Activated gamma-delta T cell (primary cell): Measurements from ENCODE around the gene PIK3AP1.
A peak's percentile ranks its signal among the peaks of the same experiment; 100 is the strongest.
"Not testable (repeated sequence)": the region's sequence is repeated elsewhere in the genome, so short reads cannot be mapped to it uniquely, and the experiment has no call there.

ENCODE experiments used
- DNase-seq: peaks from one replicate; lab custom pipeline; 2025; lab: John Stamatoyannopoulos, UW
- total RNA-seq, 2 donors: gene quantifications; one replicate each; lab custom pipeline; 2026; lab: John Stamatoyannopoulos, UW

The PIK3AP1 gene, protein sequence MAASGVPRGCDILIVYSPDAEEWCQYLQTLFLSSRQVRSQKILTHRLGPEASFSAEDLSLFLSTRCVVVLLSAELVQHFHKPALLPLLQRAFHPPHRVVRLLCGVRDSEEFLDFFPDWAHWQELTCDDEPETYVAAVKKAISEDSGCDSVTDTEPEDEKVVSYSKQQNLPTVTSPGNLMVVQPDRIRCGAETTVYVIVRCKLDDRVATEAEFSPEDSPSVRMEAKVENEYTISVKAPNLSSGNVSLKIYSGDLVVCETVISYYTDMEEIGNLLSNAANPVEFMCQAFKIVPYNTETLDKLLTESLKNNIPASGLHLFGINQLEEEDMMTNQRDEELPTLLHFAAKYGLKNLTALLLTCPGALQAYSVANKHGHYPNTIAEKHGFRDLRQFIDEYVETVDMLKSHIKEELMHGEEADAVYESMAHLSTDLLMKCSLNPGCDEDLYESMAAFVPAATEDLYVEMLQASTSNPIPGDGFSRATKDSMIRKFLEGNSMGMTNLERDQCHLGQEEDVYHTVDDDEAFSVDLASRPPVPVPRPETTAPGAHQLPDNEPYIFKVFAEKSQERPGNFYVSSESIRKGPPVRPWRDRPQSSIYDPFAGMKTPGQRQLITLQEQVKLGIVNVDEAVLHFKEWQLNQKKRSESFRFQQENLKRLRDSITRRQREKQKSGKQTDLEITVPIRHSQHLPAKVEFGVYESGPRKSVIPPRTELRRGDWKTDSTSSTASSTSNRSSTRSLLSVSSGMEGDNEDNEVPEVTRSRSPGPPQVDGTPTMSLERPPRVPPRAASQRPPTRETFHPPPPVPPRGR
- total RNA-seq: 61.7 to 165 reads per million in 2 donors

DNA sequence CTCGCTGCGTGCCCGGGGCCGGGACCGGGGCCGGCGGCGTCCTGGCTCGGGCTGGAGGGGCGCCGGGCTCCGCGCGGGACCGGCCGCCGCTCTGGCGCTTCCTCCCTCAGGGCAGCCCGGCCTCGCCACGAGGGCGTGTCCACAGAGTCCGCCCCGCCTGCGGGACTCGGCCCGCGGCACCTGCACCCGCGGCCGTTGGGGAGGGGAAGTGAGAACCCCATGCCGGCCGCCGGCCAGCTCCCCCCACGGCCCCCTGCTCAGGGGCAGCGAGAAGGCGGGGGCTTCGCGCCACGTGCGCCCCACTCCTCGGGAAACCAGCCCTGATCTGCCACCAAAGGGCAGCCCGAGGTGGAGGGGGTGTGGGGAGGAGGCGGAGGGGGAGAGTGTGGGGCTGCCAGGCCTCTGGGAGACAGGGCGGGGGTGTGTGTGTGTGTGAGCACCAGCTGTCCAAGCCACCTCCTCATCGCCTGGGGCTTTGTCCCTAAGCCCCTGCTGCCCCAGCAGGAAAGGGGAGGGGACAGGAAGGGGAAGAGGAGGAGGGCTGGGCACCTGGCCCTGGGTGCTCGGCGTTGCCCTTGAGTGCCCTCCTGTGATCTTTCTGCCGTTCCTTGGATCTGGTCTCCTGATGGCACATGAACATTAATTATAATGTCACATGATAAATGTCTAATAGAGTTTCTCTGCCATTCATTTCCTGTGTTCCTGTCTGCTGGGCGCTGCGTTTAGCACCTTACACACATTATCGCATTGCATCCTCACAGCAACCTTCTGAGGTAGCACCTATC, at the start of gene PIK3AP1:
Gene PIK3AP1, minus strand, starts transcription at position 93 of the 785 bp plus-strand sequence. CDS start 120 bp downstream, outside the sequence.
- DNase-seq: peak; percentile 48

DNA sequence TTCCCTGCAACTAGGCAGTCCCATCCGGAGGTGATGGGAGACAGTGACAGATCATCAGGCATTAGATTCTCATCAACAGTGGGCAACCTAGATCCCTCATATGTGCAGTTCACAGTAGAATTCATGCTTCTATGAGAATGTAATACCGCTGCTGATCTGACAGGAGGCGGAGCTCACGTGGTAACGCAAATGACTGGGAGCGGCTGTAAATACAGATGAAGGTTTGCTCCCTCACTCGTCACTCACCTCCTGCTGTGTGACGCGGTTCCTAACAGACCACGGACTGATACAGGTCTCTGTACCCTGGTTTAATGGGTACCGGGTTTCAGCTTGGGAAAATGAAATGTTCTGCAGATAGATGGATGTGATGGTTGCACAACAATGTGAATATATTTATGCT, 47.8 kb upstream of the PIK3AP1 start:
- no peak for DNase-seq

DNA sequence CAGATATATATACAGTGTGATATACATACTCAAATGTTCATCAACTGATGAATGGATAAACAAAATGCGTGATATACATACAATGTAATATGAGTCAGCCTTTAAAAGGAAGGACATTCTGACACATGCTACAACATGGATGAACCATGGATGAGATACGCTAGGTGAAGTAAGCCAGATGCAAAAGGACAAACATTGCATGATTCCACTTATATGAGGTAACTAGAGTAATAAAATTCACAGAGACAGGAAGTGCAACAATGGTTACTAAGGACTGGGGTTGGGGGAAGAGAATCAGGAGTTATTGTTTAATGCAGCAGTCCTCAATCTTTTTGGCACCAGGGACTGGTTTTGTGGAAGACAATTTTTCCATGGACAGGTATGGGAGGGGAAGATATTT, 47.3 kb upstream of the PIK3AP1 start:
- DNase-seq: no peak

DNA sequence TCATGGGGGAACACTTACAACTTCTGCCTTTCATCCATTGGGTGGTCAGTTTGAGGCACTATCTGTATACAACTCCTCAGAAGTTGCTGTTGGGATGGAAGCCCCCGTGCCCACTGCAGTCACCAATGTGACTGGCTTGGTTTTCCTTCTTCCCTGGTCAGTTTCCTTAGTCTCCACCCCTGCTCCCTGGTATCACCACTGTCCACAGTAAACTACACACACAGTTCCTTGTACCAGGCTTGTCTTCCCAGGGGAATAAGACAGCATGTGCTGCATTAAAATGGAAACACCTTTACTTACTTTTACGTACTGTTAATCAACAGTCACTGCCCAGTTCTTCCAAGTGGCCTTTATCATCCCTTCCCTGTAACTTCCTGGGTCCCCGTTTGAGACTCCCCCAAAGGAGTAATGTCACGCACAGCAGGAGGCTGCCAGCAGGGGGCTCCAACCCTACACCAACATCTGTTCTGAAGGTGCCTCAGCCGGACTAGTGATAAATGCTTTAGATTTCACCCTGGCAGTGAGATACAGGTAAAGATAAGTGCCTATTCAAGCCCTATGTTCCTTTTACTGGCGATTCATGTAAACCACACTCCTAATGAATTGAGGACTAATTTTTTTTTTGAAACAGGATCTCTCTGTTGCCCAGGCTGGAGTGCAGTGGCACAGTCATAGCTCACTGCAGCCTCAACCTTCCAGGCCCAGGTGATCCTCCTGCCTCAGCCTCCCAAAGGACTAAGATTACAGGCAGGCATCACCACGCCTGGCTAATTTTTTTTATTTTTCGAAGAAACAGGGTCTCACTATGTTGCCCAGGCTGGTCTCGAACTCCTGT, 45.3 kb upstream of the PIK3AP1 start:
- DNase-seq: peak; percentile 26

DNA sequence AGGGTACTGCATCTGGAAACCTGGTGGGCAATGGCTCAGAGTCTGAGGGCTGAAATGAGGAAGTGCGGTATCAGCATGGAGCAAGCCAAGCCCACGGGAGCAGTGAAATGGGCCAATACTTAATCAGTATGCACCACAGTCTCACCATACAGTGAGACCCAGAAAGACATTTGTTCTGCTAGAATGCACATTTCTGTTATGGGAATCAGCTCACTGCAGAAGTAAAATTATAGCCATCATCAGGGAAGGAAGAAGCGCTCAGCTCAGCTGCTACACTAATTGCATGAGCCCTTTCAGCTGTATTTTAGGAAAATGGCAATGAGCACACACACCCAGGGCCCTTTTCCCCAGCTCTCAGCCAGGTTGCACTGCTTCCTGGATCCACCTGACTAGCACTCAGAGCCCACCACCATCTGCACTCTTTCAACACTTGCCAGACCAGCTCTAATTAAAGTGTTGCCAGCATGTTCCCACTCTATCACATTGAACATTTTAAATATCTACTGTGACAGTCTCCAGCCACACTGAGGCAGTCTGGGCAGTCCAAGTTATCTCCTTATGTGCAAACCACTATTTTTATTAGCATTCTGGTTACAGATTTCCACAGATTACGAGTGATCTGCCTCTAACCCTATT, 44.2 kb upstream of the PIK3AP1 start:
- DNase-seq: no peak

DNA sequence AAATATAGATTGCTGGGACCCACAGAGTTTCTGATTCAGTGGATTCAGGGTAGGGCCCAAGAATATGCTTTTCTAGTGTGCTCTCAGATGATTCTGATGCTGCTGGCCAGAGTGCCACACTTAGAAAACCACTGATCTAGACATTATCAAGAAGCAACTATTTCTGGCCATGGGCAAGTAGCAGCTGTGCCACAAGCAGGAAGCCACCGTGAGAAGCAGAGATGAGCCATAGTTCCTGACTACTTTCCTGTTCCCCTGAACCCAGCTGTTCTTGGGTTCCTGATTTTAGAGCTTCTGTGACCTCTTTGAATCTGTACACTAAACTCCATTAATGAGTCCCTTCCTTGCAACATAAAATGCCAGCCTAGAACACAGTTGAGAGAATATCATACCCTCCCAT, 38.1 kb upstream of the PIK3AP1 start:
- no peak for DNase-seq

DNA sequence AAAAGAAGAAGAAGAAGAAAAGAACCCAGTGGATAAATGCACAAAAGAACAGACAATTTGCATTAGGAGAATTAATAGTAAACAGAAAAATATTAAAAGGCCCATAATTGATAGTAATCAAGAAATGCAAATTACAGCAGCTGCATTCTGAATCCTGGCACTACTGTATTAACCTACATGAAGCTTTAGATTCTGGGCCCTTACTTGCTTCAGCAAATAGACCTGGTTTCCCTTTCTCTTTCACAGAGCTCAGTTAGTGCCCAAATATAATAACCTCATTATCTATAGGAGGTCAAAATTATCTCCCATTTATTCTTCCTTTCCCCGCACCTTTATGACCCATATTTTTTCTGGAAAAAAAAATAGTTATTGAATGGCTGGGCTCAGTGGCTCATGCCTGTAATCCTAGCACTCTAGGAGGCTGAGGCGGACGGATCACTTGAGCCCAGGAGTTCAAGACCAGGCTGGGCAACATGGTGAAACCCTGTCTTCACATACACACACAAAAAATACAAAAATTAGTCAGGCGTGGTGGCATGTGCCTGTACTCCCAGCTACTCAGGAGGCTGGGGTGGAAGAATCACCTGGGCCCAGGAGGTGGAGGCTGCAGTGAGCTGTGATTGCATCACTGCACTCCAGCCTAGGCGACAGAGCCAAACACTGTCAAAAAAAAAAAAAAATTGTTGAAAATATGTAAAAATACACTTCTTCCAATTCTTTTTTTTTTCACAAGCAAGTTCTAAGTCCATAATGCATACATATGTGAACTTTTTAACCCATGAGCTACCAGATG, 36.0 kb upstream of the PIK3AP1 start:
- DNase-seq: no peak

DNA sequence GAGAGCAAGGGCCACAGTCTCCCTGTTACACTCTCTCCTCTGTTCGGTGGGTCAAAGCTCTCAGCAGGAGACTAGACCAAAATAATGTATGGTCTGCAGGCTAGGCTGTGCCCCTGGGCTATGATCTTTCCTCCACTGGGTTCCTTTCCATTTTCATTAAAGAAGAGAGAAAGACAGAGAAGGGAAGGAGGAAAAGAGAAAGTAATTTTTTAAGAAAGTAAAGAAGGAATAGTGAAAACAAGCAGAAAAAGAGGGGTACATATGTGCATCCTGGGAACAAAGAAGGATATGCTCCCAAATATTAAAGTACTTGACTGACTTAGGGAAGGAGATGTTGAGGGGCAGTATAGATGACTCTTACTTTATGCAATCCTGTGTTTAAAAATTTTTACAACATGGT, 33.6 kb upstream of the PIK3AP1 start:
- no peak for DNase-seq

DNA sequence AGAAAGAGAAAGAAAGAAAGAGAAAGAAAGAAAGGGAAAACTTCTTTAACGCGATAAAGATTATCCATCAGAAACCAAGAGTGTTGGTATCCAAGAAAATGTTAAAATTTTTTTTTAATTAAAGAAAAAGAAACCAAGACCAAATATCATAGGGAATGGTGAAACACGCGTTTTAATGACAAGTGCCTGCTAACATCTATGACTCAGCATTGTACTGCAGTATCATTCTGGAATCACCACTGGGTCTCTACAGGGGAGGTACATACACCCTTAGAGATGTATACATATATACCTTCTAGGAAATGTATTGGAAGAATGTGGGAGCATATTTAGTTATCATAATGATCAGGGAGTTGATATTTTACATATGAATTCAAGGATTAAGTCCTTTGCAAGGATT, 32.1 kb upstream of the PIK3AP1 start:
- no peak for DNase-seq

DNA sequence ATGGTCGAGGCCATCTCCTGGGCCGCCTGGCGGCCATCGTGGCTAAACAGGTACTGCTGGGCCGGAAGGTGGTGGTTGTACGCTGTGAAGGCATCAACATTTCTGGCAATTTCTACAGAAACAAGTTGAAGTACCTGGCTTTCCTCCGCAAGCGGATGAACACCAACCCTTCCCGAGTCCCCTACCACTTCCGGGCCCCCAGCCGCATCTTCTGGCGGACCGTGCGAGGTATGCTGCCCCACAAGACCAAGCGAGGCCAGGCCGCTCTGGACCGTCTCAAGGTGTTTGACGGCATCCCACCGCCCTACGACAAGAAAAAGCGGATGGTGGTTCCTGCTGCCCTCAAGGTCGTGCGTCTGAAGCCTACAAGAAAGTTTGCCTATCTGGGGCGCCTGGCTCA, 30.0 kb upstream of the PIK3AP1 start:
- DNase-seq: not testable (repeated sequence)

DNA sequence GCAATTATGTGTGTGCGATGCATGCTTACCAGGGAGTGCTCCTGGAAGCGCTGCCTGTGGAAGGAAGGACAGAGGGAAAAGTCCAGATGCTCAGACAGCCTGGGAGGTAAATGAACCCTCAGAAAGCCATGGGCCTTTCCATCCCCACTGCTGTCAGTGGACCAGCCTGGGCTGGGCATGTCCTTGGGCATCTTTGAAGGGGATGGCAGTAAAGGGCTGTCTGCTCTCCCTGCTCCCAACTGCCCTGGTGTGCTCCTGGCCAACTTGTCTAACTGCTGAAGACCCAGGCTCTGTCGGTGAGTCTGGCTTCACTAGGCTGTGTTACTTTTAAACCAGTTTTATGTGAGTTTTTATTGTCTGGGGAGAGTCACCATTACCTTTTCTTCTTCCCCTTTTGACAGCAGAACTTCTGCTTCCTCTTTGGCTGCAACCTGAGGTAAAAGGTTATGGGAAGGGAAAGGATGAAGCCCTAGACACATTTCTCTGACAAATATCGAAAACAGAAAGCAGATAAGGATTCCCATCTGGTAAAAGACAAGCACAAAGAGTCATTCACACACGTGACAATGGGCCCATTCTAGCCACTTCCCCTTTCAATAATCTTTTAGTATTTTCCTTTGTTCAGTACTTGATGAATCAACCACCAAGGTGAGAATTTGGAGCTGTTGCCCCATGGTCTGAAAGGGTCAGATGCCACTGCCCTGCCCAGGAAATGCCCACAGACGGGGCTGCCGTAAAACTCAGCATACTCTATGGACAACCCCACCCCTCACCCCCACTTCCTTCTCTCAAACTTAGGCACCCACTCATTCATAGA, 27.6 kb upstream of the PIK3AP1 start:
- no peak for DNase-seq

DNA sequence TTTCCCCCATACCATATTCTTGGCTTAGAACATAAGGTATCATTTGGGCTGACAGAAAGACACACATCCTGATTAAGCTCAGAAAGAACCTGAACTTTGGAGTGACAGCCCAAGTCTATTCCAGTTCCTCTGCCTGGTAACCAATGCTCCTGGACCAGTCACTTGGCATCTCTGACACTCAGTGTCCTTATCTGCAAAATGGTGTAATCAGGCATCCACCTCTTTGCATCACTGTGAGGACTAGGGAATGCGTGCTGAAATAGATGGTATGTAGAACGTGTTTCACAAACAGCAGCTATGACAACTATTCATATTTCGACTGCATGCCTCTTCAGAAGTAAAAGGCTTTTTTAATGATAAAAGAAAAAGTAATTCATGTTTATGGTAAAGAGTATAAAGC, 26.2 kb upstream of the PIK3AP1 start:
- no peak for DNase-seq

DNA sequence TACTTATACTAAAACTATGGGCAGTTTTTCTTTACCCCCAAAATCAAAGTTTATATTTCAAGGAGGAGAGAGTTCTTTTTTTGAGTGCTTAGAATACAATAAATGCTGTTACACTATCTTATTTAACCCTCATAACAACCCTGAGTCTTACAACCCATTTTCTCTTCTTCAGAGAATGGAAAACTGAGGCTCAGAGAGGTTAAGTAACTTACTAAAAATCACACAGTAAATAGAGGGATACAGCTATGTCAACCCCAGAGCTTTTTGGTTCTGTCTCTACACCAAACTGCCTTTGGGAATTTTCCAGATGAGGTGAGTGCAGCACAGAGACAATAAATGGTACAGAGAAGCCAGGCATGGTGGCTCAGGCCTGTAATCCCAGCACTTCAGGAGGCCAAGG, 25.6 kb upstream of the PIK3AP1 start:
- no peak for DNase-seq

DNA sequence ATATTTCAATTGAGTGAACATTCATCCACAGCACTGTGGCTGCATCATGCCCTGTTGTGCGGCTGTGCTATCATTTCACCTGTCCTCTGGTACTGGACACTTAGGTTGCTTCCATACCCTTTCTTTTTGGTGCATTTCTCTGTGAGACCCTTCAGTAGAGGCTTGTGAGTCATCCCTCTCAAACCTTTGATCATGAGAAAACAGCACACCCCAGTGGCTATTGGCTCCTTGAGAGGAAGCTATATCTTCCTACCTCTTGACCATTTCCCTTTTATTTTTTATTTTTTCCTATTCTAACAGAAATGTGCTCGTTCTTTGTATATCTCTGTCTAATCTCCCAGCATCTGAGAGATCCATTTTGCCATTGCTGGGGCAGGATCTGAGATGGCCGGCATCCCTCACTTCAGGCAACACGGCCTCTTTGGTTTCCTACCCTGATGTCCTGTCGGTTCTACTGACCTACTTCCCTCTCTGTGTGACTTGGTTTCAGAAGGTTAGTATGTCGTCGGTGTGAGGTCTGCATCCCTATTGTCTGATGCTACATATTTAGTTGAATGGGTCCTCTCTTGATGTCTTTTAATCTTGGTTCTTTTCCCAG, 23.8 kb upstream of the PIK3AP1 start:
- no peak for DNase-seq

DNA sequence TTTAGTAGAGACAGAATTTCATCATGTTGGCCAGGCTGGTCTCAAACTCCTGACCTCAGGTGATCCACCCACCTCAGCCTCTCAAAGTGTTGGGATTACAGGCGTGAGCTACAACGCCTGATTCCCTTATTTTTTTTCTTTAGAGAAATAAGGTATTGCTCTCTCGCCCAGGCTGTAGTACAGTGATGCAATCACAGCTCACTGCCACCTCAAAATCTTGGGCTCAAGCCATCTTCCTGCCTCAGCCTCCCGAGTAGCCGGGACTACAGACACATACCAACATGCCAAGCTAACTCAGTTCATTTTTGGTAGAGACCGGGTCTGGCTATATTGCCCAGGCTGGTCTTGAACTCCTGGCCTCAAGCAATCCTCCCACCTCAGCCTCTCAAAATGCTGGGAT, 21.2 kb upstream of the PIK3AP1 start:
- not testable (repeated sequence) for DNase-seq

DNA sequence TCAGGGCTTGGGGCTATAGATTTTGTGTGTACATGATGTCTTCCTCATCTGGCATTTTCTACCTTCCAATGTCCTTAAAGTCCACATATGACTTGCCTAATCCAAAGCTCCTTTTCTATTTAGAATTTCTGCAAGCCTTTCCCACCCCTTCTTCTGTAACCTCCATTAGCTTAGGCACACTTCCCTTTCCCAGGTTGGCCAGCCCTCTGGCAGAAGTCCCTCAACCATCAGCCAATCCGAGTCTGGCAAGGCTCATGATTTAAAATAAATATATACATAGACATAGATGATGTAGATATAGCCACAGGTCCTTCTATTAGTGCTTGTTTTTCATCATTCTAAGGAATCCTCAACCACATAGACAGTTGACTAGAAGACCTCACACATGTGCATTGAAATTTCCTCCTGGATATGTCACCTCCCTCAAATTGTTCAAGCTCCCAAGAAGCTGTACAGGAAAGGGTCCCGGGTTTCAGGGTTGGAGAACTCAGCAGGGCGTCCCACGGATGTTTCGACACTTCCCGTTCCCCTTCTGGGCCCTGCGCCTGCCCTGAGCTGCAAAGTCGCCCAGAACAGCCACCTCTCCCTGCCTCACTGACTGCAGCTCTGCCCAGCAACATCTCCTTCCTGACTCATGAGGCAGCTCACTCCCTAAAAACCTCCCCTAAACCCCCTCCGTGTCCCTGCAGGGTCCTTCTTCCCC, 20.4 kb upstream of the PIK3AP1 start:
- no peak for DNase-seq

DNA sequence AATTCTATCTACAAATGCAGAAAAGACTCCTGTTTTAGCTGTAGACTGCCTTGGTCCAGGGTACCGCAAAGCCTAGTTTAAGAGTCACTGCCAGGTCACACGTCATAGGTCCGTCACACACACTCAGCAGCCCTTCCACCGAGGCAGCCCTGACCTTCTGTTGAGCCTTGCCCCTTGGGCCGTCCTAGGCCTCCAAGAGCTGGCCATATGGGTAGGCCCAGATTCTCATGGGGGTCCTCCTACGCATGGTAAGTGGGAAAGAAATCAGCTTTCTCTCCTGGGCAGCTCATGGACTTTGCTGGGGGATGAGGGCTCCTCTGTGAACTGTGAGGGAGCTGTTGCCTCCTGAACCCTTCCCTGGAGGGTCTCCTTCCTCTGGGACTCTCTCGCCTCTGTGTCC, 19.8 kb upstream of the PIK3AP1 start:
- DNase-seq: no peak

DNA sequence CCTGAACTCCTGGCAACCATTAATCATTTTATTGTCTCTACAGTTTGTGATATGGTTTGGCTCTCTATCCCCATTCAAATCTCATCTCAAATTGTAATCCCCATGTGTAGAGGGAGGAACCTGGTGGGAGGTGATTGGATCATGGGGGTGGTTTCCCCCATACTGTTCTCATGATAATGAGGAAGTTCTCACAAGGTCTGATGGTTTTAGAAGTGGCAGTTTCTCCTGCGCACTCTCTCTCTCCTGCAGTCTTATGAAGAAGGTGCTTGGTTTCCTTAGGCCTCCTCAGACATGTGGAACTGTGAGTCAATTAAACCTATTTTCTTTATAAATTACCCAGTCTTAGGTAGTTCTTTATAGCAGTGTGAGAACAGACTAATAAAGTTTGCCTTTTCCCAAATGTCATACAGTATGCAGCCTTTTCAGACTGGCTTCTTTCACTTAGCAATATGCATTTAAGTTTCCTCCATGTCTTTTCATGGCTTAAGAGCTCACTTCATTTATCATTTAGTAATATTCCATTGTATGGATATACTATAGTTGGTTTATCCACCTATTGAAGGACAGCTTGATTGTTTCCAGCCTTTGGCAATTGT, 17.1 kb upstream of the PIK3AP1 start:
- DNase-seq: not testable (repeated sequence)
